ENCODE results near the gene RNU1-2.

DNA sequence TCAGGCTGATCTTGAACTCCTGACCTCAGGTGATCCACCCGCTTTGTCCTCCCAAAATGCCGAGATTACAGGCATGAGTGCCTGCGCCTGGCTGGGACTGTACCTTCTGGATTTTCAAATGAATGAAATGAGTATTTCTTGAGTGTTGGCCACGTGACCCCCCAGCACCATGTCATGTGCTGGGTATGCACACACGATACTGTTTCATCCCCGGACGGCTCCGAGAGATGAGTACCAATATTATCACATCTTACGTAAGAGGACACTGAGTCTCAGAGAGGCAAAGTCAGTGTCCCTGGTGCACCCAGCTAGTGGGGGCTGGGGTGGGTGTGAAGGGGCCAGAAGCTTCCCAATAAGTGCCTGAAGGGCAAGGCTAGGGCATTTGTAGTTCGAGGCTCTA lies 25.2 kb downstream of the RNU1-2 start:
- TF ChIP-seq BHLHE40 (IDR thresholded peaks at IDR 0.05; ENCODE audit: low read depth, low read length) = no peak
- TF ChIP-seq, protein P1, sequence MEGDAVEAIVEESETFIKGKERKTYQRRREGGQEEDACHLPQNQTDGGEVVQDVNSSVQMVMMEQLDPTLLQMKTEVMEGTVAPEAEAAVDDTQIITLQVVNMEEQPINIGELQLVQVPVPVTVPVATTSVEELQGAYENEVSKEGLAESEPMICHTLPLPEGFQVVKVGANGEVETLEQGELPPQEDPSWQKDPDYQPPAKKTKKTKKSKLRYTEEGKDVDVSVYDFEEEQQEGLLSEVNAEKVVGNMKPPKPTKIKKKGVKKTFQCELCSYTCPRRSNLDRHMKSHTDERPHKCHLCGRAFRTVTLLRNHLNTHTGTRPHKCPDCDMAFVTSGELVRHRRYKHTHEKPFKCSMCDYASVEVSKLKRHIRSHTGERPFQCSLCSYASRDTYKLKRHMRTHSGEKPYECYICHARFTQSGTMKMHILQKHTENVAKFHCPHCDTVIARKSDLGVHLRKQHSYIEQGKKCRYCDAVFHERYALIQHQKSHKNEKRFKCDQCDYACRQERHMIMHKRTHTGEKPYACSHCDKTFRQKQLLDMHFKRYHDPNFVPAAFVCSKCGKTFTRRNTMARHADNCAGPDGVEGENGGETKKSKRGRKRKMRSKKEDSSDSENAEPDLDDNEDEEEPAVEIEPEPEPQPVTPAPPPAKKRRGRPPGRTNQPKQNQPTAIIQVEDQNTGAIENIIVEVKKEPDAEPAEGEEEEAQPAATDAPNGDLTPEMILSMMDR (conservative IDR thresholded peaks at IDR 0.05; ENCODE audit: low read depth, low read length) = no peak
- TF ChIP-seq POLR2A (IDR thresholded peaks at IDR 0.05; ENCODE audit: low read depth, low read length) = no peak
- TF ChIP-seq SMC3 (IDR thresholded peaks at IDR 0.05; ENCODE audit: low read depth, low read length) = no peak
